MM.1S (cell line): Measurements from ENCODE around the gene KIAA0930.

Source experiments
- DNase-seq: peaks from one replicate; pipeline ENCODE4 v3.0.0-alpha.2; 2015
- H2AFZ ChIP-seq: fragments of 300-600 bp; sonication (generic); 2 replicates; pipeline ENCODE4 v1.6.0; 2016; ENCODE audit warnings: antibody characterized with exemption, low read length
- H3F3A ChIP-seq: fragments of 300-600 bp; sonication (generic); 2 replicates; pipeline ENCODE4 v1.6.1; 2016; ENCODE audit warnings: mild to moderate bottlenecking, antibody characterized with exemption, low read length, moderate library complexity, mixed read lengths; ENCODE audit not compliant: insufficient read depth
- H3K27ac ChIP-seq: fragments of 300-600 bp; sonication (generic); 2 replicates; pipeline ENCODE4 v1.5.1; 2016; ENCODE audit warnings: mild to moderate bottlenecking, low read length
- H3K27me3 ChIP-seq: fragments of 300-600 bp; sonication (generic); replicated peaks from 2 replicates; pipeline ENCODE4 v1.6.0; 2016; ENCODE audit warnings: low read length; ENCODE audit not compliant: insufficient read depth
- H3K36me3 ChIP-seq: fragments of 300-600 bp; sonication (generic); replicated peaks from 2 replicates; pipeline ENCODE4 v1.6.1; 2016; ENCODE audit warnings: mild to moderate bottlenecking, low read length, mixed read lengths; ENCODE audit not compliant: insufficient read depth
- H3K4me1 ChIP-seq: fragments of 300-600 bp; sonication (generic); 2 replicates; pipeline ENCODE4 v1.6.1; 2016; ENCODE audit warnings: low read length, mixed read lengths
- H3K4me2 ChIP-seq: fragments of 300-600 bp; sonication (generic); 2 replicates; pipeline ENCODE4 v1.6.0; 2016; ENCODE audit warnings: low read depth, low read length
- H3K4me3 ChIP-seq: fragments of 300-600 bp; sonication (generic); 2 replicates; pipeline ENCODE4 v1.5.1; 2016; ENCODE audit warnings: low read length, mixed read lengths
- H3K79me2 ChIP-seq: fragments of 300-600 bp; sonication (generic); 2 replicates; pipeline ENCODE4 v1.6.1; 2016; ENCODE audit warnings: mixed run types, low read length, mixed read lengths
- H3K9ac ChIP-seq: fragments of 300-600 bp; sonication (generic); 2 replicates; pipeline ENCODE4 v1.6.1; 2016; ENCODE audit warnings: low read length, mixed read lengths
- H3K9me2 ChIP-seq: fragments of 300-600 bp; sonication (generic); replicated peaks from 2 replicates; pipeline ENCODE4 v1.6.1; 2016; ENCODE audit warnings: mild to moderate bottlenecking, low read length, mixed read lengths; ENCODE audit not compliant: insufficient read depth
- H3K9me3 ChIP-seq: fragments of 300-600 bp; sonication (generic); replicated peaks from 2 replicates; pipeline ENCODE4 v1.6.1; 2016; ENCODE audit warnings: mild to moderate bottlenecking, low read length, mixed read lengths; ENCODE audit not compliant: insufficient read depth
- H4K20me1 ChIP-seq: fragments of 300-600 bp; sonication (generic); 2 replicates; pipeline ENCODE4 v1.6.1; 2016; ENCODE audit warnings: mild to moderate bottlenecking, low read length, moderate library complexity, mixed read lengths; ENCODE audit not compliant: insufficient read depth
- EZH2 ChIP-seq: fragments of 300-600 bp; sonication (generic); optimal IDR thresholded peaks from 2 replicates; pipeline ENCODE3; 2017; ENCODE audit warnings: low read depth, mild to moderate bottlenecking, antibody characterized with exemption, low read length, mixed read lengths
- EZH2phosphoT487 ChIP-seq: fragments of 300-600 bp; sonication (generic); IDR thresholded peaks from 2 replicates; pipeline ENCODE4 v1.6.1; 2018; ENCODE audit warnings: antibody characterized with exemption, low read length
- TF ChIP-seq, protein P1 (sequence below): fragments of 300-600 bp; sonication (generic); IDR thresholded peaks from 2 replicates; pipeline ENCODE4 v1.5.1; 2016; ENCODE audit warnings: antibody characterized with exemption, low read length, mixed read lengths

KIAA0930 gene

DNA sequence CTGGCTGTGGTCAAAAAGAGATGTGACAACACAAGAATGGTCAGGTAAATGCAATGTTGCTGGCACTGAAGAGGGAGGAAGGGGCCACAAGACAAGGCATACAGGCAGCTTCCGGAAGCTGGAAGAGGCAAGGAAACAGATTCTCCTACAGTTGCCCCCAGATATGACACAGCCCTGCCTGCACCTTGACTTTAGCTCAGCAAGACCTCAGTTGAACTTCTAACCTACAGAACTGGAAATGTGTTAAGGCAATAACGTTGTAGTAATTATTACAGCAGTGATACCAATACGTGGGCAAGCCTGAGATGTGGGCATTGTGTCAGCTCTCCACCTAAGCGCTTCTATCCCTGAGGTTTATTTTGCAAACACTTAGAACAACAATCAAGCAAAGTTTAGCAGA, 4.2 kb upstream of the KIAA0930 start:
- Histone ChIP-seq H3K9me2 (no peaks in the 10 kb centered on the region), H3K27ac (no peak overlapping the region), H3K9me3 (no peaks in the 10 kb centered on the region), H3K79me2 (peaks cover 6% of the 10 kb centered on the region), H3F3A (peaks cover 21% of the 10 kb centered on the region), H3K4me1 (peaks cover 21% of the 10 kb centered on the region), H3K4me3 (no peak overlapping the region), H4K20me1 (no peaks in the 10 kb centered on the region), H3K9ac (no peak overlapping the region), H2AFZ (no peak overlapping the region), H3K36me3 (no peaks in the 10 kb centered on the region), H3K27me3 (no peaks in the 10 kb centered on the region), H3K4me2 (no peak overlapping the region)
- TF ChIP-seq EZH2phosphoT487, result no peak
- TF ChIP-seq, protein P1, sequence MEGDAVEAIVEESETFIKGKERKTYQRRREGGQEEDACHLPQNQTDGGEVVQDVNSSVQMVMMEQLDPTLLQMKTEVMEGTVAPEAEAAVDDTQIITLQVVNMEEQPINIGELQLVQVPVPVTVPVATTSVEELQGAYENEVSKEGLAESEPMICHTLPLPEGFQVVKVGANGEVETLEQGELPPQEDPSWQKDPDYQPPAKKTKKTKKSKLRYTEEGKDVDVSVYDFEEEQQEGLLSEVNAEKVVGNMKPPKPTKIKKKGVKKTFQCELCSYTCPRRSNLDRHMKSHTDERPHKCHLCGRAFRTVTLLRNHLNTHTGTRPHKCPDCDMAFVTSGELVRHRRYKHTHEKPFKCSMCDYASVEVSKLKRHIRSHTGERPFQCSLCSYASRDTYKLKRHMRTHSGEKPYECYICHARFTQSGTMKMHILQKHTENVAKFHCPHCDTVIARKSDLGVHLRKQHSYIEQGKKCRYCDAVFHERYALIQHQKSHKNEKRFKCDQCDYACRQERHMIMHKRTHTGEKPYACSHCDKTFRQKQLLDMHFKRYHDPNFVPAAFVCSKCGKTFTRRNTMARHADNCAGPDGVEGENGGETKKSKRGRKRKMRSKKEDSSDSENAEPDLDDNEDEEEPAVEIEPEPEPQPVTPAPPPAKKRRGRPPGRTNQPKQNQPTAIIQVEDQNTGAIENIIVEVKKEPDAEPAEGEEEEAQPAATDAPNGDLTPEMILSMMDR, result no peak
- no peak for TF ChIP-seq EZH2
- DNase-seq, result no peak

DNA sequence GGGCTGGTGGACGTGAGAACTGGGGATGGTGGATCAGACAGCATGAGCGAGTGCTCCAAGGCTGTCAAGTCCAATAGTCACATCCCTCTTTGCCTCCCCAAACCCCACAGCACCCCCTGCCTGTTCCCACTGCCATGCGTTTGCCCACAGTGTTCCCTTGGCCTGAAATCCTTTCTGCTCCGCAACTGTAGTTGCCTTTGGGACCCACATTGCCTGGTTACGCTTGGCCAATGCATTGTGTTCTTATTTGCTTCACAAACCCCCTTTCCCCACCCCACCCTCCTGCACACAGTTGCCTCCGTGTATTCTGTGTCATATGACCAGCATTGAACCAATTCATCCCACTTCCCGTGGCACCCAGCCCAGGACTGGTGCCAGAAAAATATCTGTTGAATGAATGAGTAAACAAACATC, 2.1 kb upstream of the KIAA0930 start:
- H3K79me2 ChIP-seq, result peaks cover 27% of the 10 kb centered on the region
- H3K36me3 ChIP-seq, result no peaks in the 10 kb centered on the region
- H3K9me3 ChIP-seq, result no peaks in the 10 kb centered on the region
- no peak overlapping the region for H2AFZ ChIP-seq
- no peaks in the 10 kb centered on the region for H4K20me1 ChIP-seq
- TF ChIP-seq, protein P1, result no peak
- no peak for TF ChIP-seq EZH2
- no peak for TF ChIP-seq EZH2phosphoT487
- no peak overlapping the region for H3K27ac ChIP-seq
- DNase-seq, result no peak
- no peaks in the 10 kb centered on the region for H3K9me2 ChIP-seq
- H3F3A ChIP-seq, result 0 out of 2 replicates have a peak, but pooled peaks cover 6% of the 10 kb centered on the region
- H3K4me3 ChIP-seq, result no peak overlapping the region
- H3K9ac ChIP-seq, result no peak overlapping the region
- H3K27me3 ChIP-seq, result no peaks in the 10 kb centered on the region
- H3K4me1 ChIP-seq, result peaks cover 26% of the 10 kb centered on the region
- H3K4me2 ChIP-seq, result no peak overlapping the region

DNA sequence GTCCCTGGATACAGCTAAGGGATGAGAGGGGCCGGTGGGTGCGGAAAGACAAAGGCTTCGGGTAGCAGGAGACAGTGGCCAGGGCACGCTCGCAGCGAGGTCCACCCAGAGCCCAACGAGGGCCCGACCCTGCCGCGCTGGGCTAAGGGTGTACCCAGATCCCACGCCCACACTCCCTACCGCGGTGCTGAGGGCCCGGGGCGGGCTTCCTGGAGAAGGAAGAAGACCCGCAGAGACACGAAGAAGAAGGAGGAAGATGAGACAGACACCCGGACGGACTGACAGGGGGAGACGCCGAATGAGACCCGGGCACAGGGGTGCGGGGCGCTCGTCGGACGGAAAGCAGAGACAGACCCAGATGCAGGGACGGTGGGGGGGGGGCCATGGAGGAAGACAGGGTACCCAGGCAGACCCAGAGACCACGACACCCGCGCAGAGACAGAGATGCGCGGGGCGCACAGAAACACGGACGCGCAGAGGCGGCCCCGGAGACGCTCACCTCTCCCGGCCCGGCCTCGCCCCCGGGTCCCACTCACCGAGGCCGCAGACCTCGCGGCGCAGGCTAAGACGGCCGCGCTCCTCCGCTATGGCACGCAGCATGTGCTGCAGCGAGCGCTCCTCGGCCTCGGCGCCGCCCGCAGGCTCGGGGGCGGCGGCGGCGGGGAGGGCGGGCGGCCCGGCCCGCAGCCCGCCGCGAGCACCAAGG, 437 bp downstream of the KIAA0930 start:
- no peaks in the 10 kb centered on the region for H4K20me1 ChIP-seq
- H3K4me1 ChIP-seq, result peaks cover 47% of the 10 kb centered on the region
- H3K9me3 ChIP-seq, result no peaks in the 10 kb centered on the region
- H3K79me2 ChIP-seq, result peaks cover 44% of the 10 kb centered on the region
- H2AFZ ChIP-seq, result no peak overlapping the region
- H3K9ac ChIP-seq, result peak overlapping the region; percentile 52
- H3K27me3 ChIP-seq, result no peaks in the 10 kb centered on the region
- peak overlapping the region; percentile 87 for H3K4me2 ChIP-seq
- H3K9me2 ChIP-seq, result no peaks in the 10 kb centered on the region
- no peak for TF ChIP-seq EZH2phosphoT487
- TF ChIP-seq EZH2, result no peak
- TF ChIP-seq, protein P1, result no peak
- H3K27ac ChIP-seq, result no peak overlapping the region
- no peaks in the 10 kb centered on the region for H3K36me3 ChIP-seq
- peaks cover 30% of the 10 kb centered on the region for H3F3A ChIP-seq
- peak overlapping the region; percentile 73 for H3K4me3 ChIP-seq
- DNase-seq, result no peak
